Stimulated activated CD4-positive, alpha-beta T cell treated with anti-CD3 and anti-CD28 coated beads, Interleukin-1b, Interleukin-23, amount 100 ng/mL, for 1 hour (primary cell): Measurements from ENCODE around the gene LRRC4C.

Source experiments
- DNase-seq, 2 donors: peaks; one replicate each; pipeline ENCODE4 v3.0.0-alpha.2; 2020; ENCODE audit warnings: low read depth in 2 of 2

The LRRC4C gene

GRCh38 chr11:40100781-40101180 is 1358.7 kb downstream of the LRRC4C start:
- DNase-seq: no peak

- DNase-seq: no peak
Measured at GRCh38 chr11:40100162-40100553, 1359.3 kb downstream of the LRRC4C start.

- DNase-seq: no peak
Measured at GRCh38 chr11:40099426-40100161, 1359.9 kb downstream of the LRRC4C start.

GRCh38 chr11:40095446-40095845 is 1364.0 kb downstream of the LRRC4C start:
- DNase-seq: no peak

- DNase-seq: no peak
Measured at GRCh38 chr11:40094954-40095353, 1364.5 kb downstream of the LRRC4C start.

GRCh38 chr11:40080434-40080833 is 1379.0 kb downstream of the LRRC4C start:
- DNase-seq: no peak
